PC-9 (cell line): Measurements from ENCODE around the gene RAP1GAP2. TPM values are rescaled to one million over a fixed set of nuclear protein-coding genes. Genes with fewer than 3 reads are reported as not detected.

Experiments used
- BruUV-seq: library from RNA; stranded (reverse); fragments of 400-500 nt; replicated peaks from 2 replicates; lab custom pipeline; 2021; lab: Mats Ljungman, UMichigan
- CTCF ChIA-PET: fragments of 300-600 bp; sonication (Branson Sonifier 250); formaldehyde crosslinking; loops from one replicate; lab custom pipeline; 2022; ENCODE audit warnings: antibody characterized with exemption; lab: Charles Lee
- POLR2A ChIA-PET: fragments of 300-600 bp; sonication (Branson Sonifier 250); formaldehyde crosslinking; loops from one replicate; lab custom pipeline; 2022; ENCODE audit warnings: antibody characterized with exemption; ENCODE audit not compliant: unreplicated experiment; lab: Charles Lee
- DNase-seq, 2 experiments: peaks; one replicate each; pipeline versions ENCODE4 v3.0.0 to v3.0.0-alpha.2; 2015 to 2022; ENCODE audit warnings: mixed read lengths in 1 of 2
- H2AFZ ChIP-seq: fragments of 200-600 bp; sonication (generic); 2 replicates; pipeline ENCODE4 v1.8.1; 2017; ENCODE audit warnings: antibody characterized with exemption
- H3F3A ChIP-seq: fragments of 200-600 bp; sonication (generic); 2 replicates; pipeline ENCODE4 v1.8.1; 2017; ENCODE audit warnings: antibody characterized with exemption, mild to moderate bottlenecking, low read depth; ENCODE audit not compliant: insufficient read depth
- H3K27ac ChIP-seq: fragments of 200-600 bp; sonication (generic); 2 replicates; pipeline ENCODE4 v1.6.1; 2016; ENCODE audit warnings: mixed run types
- H3K27me3 ChIP-seq: fragments of 200-600 bp; sonication (generic); 2 replicates; pipeline ENCODE4 v1.6.1; 2016; ENCODE audit warnings: low read depth, mixed run types; ENCODE audit not compliant: insufficient read depth
- H3K36me3 ChIP-seq: fragments of 200-600 bp; sonication (generic); 2 replicates; pipeline ENCODE4 v1.6.1; 2016; ENCODE audit warnings: low read depth, mixed run types
- H3K4me1 ChIP-seq: fragments of 200-600 bp; sonication (generic); replicated peaks from 2 replicates; pipeline ENCODE4 v1.6.1; 2016; ENCODE audit warnings: mixed run types; ENCODE audit not compliant: insufficient read depth
- H3K4me2 ChIP-seq: fragments of 200-600 bp; sonication (generic); 2 replicates; pipeline ENCODE4 v1.6.1; 2017; ENCODE audit warnings: mixed run types
- H3K4me3 ChIP-seq: fragments of 200-600 bp; sonication (generic); 2 replicates; pipeline ENCODE4 v1.6.1; 2016; ENCODE audit warnings: mixed run types
- H3K79me2 ChIP-seq: fragments of 200-600 bp; sonication (generic); 2 replicates; pipeline ENCODE4 v1.6.1; 2017; ENCODE audit warnings: low read depth, mixed run types
- H3K9me2 ChIP-seq: fragments of 200-600 bp; sonication (generic); 2 replicates; pipeline ENCODE4 v1.8.1; 2017; ENCODE audit warnings: mild to moderate bottlenecking; ENCODE audit not compliant: insufficient read depth
- H3K9me3 ChIP-seq: fragments of 200-600 bp; sonication (generic); 2 replicates; pipeline ENCODE4 v1.8.1; 2016; ENCODE audit warnings: low read depth; ENCODE audit not compliant: insufficient read depth
- H4K20me1 ChIP-seq: fragments of 200-600 bp; sonication (generic); 2 replicates; pipeline ENCODE4 v1.8.1; 2017; ENCODE audit not compliant: insufficient read depth
- CTCF ChIP-seq: fragments of 200-600 bp; sonication (generic); conservative IDR thresholded peaks from 2 replicates; pipeline ENCODE4 v1.6.1; 2017; ENCODE audit warnings: mixed run types, antibody characterized with exemption, mild to moderate bottlenecking, moderate library complexity
- EZH2 ChIP-seq: fragments of 200-600 bp; sonication (generic); IDR thresholded peaks from 2 replicates; pipeline ENCODE4 v1.8.0; 2017; ENCODE audit warnings: antibody characterized with exemption, low read depth
- intact Hi-C: fragments of 100-400 bp; cut with micrococcal nuclease; formaldehyde crosslinking; loops from one replicate; pipeline ENCODE4 v1.10.0; 2022; ENCODE audit not compliant: unreplicated experiment
- total RNA-seq: library from RNA; stranded (reverse); gene quantifications from 2 replicates; pipeline ENCODE4 v1.2.3, GENCODE V29; 2021

The RAP1GAP2 gene
- total RNA-seq, 1 experiment from 2014 or later: 10.1 TPM

DNA sequence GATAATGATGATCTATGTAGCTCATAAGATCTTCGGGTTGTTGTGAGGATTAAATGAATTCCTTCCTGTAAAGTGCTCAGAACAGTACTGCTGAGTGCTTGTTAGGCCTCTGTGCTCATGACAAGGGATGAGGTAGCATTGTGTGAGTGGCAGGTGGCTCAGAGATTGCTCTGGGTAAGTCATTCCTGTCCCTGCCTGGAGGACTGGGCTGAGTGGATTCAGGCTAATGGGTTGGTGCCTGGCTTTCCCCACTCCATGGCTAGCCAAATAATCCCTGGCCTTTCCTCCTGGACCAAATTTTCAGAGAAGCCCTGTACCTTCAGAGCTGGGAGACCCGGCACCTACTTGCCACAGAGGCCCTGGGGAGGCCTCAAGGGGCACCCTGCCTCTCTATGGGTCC, 45.5 kb upstream of the RAP1GAP2 start:
- BruUV-seq: no TSS peak
- ChIA-PET CTCF (no interaction called here), POLR2A (interaction anchor here (0.7 kb wide), 1 partner anchor 680 kb away, joined by 3 read pairs; no protein-coding TSS in a partner anchor)
- TF ChIP-seq CTCF (no peak), EZH2 (no peak)
- Histone ChIP-seq H3F3A (no peaks in the 10 kb centered on the region), H3K4me1 (no peaks in the 10 kb centered on the region), H3K4me3 (no peak overlapping the region), H3K9me3 (no peaks in the 10 kb centered on the region), H3K27me3 (peaks cover 57% of the 10 kb centered on the region), H3K27ac (no peak overlapping the region), H3K9me2 (no peaks in the 10 kb centered on the region), H3K36me3 (no peaks in the 10 kb centered on the region), H3K4me2 (no peak overlapping the region), H2AFZ (no peak overlapping the region), H3K79me2 (no peaks in the 10 kb centered on the region), H4K20me1 (peaks cover 6% of the 10 kb centered on the region; the same call in 1 of the 2 replicates)
- DNase-seq: no peak
- intact Hi-C loops: no loop called here

- CTCF ChIA-PET: interaction anchor here (0.5 kb wide), 1 partner anchor 186 kb away, joined by 3 read pairs; no protein-coding TSS in a partner anchor
- TF ChIP-seq CTCF (no peak), EZH2 (no peak)
- Histone ChIP-seq H3K4me1 (no peaks in the 10 kb centered on the region), H3K36me3 (no peaks in the 10 kb centered on the region), H3F3A (no peaks in the 10 kb centered on the region), H3K27me3 (peaks cover 56% of the 10 kb centered on the region), H2AFZ (no peak overlapping the region), H3K27ac (no peak overlapping the region), H4K20me1 (peaks cover 6% of the 10 kb centered on the region; the same call in 1 of the 2 replicates), H3K79me2 (no peaks in the 10 kb centered on the region), H3K4me2 (no peak overlapping the region), H3K9me3 (no peaks in the 10 kb centered on the region), H3K4me3 (no peak overlapping the region), H3K9me2 (no peaks in the 10 kb centered on the region)
- POLR2A ChIA-PET: no interaction called here
- no peak for DNase-seq
- intact Hi-C loops: no loop called here
- BruUV-seq: no TSS peak
Observed at GRCh38 chr17:2751491-2751890, 44.7 kb upstream of the RAP1GAP2 start.

DNA sequence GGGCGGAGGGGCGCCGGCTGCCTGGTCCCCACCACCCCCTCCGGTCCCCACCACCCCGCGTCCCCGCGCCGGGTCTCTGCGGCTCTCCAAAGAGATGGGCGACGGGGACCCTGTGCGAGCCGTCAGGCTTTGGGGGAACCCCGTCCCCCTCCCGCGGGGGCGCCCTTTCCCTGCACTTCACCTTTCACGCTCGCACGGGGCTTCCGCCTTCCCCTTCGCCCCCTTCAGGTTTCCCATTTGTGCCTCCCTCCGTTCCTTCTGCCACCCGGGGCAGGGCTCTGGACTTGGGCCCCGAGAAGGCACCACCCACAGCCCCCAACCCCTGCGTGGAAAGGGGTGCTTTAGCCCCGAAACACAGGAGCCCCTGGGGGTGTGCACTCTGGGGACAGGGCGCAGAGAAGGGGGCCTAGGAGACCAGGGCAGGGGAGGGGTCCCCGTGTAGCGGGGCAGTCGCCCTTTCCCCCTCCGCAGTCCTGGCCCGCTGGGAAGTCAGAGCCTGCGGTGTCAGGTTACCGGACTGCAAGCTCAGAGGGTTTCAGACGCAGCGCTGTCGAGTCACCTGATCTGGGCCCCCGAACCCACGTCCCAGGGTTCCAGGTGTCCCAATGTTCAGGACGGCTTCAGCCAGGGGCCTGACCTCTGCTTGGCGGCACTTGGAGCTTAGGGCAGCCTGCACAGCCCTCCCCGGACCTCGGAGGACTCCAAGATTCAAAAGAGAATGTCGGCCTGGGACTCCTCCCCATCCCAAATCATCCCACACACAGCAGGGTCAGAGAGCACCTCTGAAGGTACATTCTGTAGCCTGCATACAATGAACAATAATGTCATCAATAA, 40.1 kb upstream of the RAP1GAP2 start:
- H3K36me3 ChIP-seq: no peaks in the 10 kb centered on the region
- no peaks in the 10 kb centered on the region for H3F3A ChIP-seq
- H3K4me3 ChIP-seq: no peak overlapping the region
- TF ChIP-seq EZH2: no peak
- TF ChIP-seq CTCF: no peak
- H3K27ac ChIP-seq: no peak overlapping the region
- no peaks in the 10 kb centered on the region for H3K9me2 ChIP-seq
- ChIA-PET CTCF (no interaction called here), POLR2A (interaction anchor here (0.6 kb wide), 1 partner anchor 28 kb away, joined by 4 read pairs; no protein-coding TSS in a partner anchor)
- no peak overlapping the region for H3K4me2 ChIP-seq
- intact Hi-C loops: no loop called here
- no peak overlapping the region for H2AFZ ChIP-seq
- peaks cover 58% of the 10 kb centered on the region for H3K27me3 ChIP-seq
- no peaks in the 10 kb centered on the region for H3K4me1 ChIP-seq
- H3K9me3 ChIP-seq: no peaks in the 10 kb centered on the region
- no peaks in the 10 kb centered on the region for H3K79me2 ChIP-seq
- DNase-seq: no peak
- peaks cover 6% of the 10 kb centered on the region; the same call in 1 of the 2 replicates for H4K20me1 ChIP-seq
- BruUV-seq: no TSS peak
